GM18502 (cell line): ENCODE measurements around the gene CMPK2.

ENCODE experiments used
- ATAC-seq: cut with Tn5 transposase; IDR thresholded peaks from one replicate; pipeline ENCODE4 v1.9.1; 2021; ENCODE audit warnings: mild to moderate bottlenecking; ENCODE audit not compliant: unreplicated experiment, poor library complexity

Gene CMPK2

DNA sequence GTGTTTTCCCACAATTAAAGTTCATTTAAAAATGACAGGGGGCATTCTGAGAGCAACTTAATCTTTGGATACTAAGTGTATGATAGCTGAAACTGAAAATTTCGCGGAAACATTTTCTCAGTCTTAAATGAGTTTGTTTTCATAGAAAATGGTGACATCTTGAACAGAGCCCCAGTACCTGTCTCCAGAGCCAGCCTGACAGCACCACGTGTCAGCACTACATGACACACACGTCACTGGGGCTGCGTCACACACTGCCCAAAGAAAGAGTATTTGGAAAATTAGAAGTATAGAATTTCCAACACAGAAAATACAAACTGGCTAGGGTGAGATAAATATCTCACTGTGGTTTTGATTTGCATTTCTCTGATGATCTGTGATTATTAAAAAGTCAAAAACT is 50.8 kb downstream of the CMPK2 start:
- no peak for ATAC-seq

DNA sequence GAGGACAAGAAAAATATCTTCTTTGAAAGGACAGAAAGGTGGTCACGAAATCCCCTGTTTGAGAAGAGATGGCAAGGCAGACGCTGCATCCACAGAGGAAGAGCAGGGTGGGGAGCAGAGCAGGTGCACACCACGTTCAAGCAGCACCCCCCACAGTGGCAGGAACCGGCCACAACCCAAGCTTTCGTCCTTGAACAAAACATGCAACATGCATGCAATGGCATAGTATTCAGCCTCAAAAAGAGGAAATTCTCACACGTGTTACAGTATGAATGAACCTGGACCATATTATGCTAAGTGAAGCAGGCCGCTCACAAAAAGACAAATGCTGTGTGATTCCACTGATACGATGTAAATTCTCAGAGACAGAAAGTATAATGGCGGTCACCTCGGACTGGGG is 51.4 kb downstream of the CMPK2 start:
- ATAC-seq = no peak

DNA sequence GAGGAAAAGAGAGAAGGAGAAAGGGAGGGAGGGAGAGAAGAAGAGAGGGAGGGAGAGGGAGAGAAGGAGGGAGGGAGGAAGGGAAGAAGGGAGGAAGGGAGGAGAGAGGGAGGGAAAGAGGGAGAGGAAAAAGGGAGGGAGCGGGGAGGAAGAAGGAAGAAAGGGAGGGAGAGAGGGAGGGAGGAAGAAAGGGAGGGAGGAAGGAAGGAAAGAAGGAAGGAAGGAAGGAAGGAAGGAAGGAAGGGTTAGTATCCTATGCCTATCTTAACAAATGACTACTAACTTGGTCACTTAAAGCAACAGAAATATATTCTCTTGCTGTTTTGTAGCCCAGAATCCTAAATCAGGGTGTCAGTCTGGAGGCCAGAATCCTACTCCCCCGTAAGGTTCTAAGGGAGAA is 52.1 kb downstream of the CMPK2 start:
- no peak for ATAC-seq

DNA sequence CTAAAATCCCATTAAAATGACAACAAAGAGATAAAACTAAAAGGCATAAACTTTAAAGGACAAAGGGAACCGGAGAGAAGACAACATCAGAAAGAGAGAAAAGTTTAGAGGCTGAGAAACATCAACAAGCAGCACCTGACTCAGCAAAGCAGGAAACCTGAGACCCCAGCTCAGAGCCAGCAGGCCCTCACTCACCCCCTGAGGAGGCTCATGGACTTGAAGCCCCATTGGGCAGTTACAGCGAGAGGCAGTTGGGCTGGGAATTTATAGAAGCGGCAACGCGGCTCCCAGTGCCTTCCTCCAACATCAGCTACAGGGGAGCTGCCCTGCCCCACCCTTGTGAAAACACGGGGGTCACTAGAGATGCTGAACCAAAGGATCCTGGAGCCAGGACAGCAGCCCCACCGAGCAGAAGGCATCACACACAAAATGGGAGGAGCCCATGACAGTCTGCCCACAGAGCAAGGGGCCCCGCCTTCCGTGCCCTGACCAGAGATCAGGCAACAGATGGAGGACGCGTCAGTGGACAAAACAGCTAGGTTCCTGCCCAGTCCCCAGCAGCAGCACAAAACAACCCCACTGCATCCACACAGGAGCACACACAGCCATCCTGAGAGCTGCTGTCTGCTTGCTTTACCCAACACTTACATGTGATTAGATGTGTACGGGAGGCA is 52.7 kb downstream of the CMPK2 start:
- ATAC-seq = no peak

DNA sequence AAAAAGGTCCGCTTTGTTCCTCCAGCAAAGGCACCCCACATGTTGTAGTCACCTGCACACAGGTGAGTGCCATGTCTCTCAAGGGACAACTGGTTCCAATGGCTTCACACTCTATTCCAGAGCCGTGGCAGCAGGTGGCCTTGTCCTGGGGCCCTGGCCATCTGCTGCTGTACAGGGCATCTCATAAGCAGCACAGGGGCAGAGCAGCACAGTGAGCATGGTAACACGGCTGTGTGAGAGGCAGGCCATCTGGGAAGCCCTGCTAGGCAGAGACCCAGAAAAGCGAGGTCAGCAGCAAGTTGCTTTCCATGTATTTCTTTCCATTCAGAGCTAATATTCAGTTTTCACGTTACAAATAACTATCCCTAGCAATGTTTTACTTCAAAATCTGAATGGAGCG is 54.7 kb downstream of the CMPK2 start:
- no peak for ATAC-seq

DNA sequence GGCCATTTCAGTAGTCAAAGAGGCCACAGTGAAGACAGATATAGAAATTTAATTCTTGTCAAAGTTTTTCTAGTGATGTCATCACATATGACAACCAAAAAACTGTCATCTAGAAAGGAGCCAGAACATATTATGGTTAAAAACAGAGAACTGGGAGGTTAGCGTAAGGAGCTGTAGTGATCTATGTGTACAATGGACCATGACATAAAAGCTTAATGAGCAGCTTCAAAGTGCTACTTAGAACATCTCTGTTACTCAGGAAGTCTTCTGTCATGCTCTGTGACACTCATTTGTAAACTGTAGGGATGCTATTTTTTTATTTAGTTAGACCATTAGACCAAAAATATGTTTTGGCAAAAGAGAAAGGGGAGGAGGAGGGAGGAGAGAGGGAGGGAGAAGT is 57.3 kb downstream of the CMPK2 start:
- no peak for ATAC-seq

DNA sequence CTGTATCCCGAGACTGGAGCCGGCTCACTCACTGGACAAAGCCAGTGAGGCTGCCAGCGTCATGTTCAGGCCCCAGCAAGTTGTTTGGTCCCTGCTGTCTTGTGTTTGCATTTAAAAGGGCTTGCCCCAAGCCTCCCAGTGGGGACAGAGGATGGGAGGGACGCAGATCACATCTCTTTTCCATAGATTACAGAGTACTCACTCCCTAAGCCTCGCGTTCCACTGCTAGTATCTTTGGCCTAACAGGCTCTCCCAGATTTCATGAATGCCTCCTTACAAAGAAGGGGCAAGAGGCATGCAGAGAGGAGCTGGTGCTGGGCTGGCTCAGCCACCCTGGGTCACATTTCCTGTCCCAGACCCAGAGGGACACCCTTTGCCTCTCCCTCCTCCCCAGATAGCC is 59.1 kb downstream of the CMPK2 start:
- ATAC-seq = no peak

DNA sequence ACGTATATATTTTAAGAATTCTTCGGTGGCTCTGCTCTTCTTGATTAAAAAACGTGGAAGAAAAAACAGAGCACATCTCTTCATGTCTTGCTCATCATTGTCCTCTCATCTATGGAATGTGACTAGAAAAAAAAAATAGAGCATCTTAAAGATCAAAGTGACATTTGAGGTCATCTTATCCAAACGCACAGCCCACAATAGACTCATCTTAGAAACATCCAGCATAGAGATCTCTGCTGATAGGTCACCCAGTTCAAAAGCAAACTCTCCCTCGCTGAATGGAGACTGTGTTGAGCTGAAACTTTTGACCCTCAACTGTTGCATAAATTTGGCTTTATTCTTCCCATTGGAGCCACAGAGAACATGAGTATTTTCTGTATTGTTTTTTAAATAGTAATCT is 65.2 kb downstream of the CMPK2 start:
- no peak for ATAC-seq
